HS-5 (cell line): ENCODE data around the gene SCARF1.

Source experiments
- DNase-seq: peaks from one replicate; pipeline ENCODE4 v3.0.0-alpha.2; 2012; ENCODE audit warnings: low read depth

The SCARF1 gene

GRCh38 chr17:1628856-1629503 lies 16.6 kb downstream of the SCARF1 start:
- peak; percentile 77 for DNase-seq

- DNase-seq: no peak
Observed at GRCh38 chr17:1627982-1628855, 17.3 kb downstream of the SCARF1 start, which contains the start of gene SLC43A2. TSS of gene SLC43A2 (minus strand) at chr17:1628834. CDS start at chr17:1627874, 960 bp downstream.

GRCh38 chr17:1627182-1627981 lies 18.1 kb downstream of the SCARF1 start:
- no peak for DNase-seq

- DNase-seq: no peak
Observed at GRCh38 chr17:1626333-1626732, 19.2 kb downstream of the SCARF1 start.

- DNase-seq: no peak
Observed at GRCh38 chr17:1625581-1625980, 20.0 kb downstream of the SCARF1 start.

GRCh38 chr17:1625053-1625452 lies 20.5 kb downstream of the SCARF1 start:
- no peak for DNase-seq

GRCh38 chr17:1624650-1625049 lies 20.9 kb downstream of the SCARF1 start:
- no peak for DNase-seq

- DNase-seq: no peak
Observed at GRCh38 chr17:1623057-1623630, 22.4 kb downstream of the SCARF1 start.

- DNase-seq: no peak
Observed at GRCh38 chr17:1621273-1621954, 24.1 kb downstream of the SCARF1 start.

- no peak for DNase-seq
Observed at GRCh38 chr17:1620486-1620885, 25.0 kb downstream of the SCARF1 start.

- peak; percentile 38 for DNase-seq
Observed at GRCh38 chr17:1617620-1618174, 27.8 kb downstream of the SCARF1 start.

GRCh38 chr17:1616101-1616500 lies 29.4 kb downstream of the SCARF1 start:
- DNase-seq: no peak

GRCh38 chr17:1612400-1612799 lies 33.1 kb downstream of the SCARF1 start:
- no peak for DNase-seq

GRCh38 chr17:1611715-1612114 lies 33.8 kb downstream of the SCARF1 start:
- DNase-seq: no peak

GRCh38 chr17:1608676-1609075 lies 36.9 kb downstream of the SCARF1 start:
- DNase-seq: no peak

GRCh38 chr17:1607971-1608320 lies 37.6 kb downstream of the SCARF1 start:
- no peak for DNase-seq

- DNase-seq: no peak
Observed at GRCh38 chr17:1606352-1606985, 39.1 kb downstream of the SCARF1 start.

GRCh38 chr17:1605681-1606351 lies 39.7 kb downstream of the SCARF1 start:
- DNase-seq: no peak

- no peak for DNase-seq
Observed at GRCh38 chr17:1604831-1605528, 40.6 kb downstream of the SCARF1 start.

GRCh38 chr17:1601571-1601970 lies 44.0 kb downstream of the SCARF1 start:
- no peak for DNase-seq
